Neural progenitor cell (in vitro differentiated cells): Measurements from ENCODE around the gene SLC4A5. TPM values are rescaled to one million over a fixed set of nuclear protein-coding genes. Genes with fewer than 3 reads are reported as not detected.

Experiments
- DNase-seq: peaks from one replicate; pipeline ENCODE4 v3.0.0-alpha.2; 2016; ENCODE audit warnings: low spot score
- H2AFZ ChIP-seq: fragments of 200-600 bp; sonication (generic); replicated peaks from 2 replicates; pipeline ENCODE4 v1.6.1; 2016; ENCODE audit warnings: antibody characterized with exemption
- H3F3A ChIP-seq: fragments of 200-600 bp; sonication (generic); 2 replicates; pipeline ENCODE4 v1.6.1; 2016; ENCODE audit warnings: antibody characterized with exemption, low read depth
- H3K27ac ChIP-seq: fragments of 200-600 bp; sonication (generic); 2 replicates; pipeline ENCODE4 v1.5.1; 2016; ENCODE audit warnings: mild to moderate bottlenecking
- H3K27me3 ChIP-seq: fragments of 200-600 bp; sonication (generic); 2 replicates; pipeline ENCODE4 v1.6.1; 2016; ENCODE audit warnings: mild to moderate bottlenecking, moderate library complexity
- H3K36me3 ChIP-seq: fragments of 200-600 bp; sonication (generic); 2 replicates; pipeline ENCODE4 v1.5.1; 2016
- H3K4me1 ChIP-seq: fragments of 200-600 bp; sonication (generic); 2 replicates; pipeline ENCODE4 v1.6.1; 2016; ENCODE audit warnings: mixed run types
- H3K4me2 ChIP-seq: fragments of 200-600 bp; sonication (generic); 2 replicates; pipeline ENCODE4 v1.6.1; 2016
- H3K4me3 ChIP-seq: fragments of 200-600 bp; sonication (generic); 2 replicates; pipeline ENCODE4 v1.5.1; 2016
- H3K79me2 ChIP-seq: fragments of 200-600 bp; sonication (generic); 2 replicates; pipeline ENCODE4 v1.6.1; 2016; ENCODE audit warnings: low read depth
- H3K9ac ChIP-seq: fragments of 200-600 bp; sonication (generic); 2 replicates; pipeline ENCODE4 v1.6.1; 2016
- H3K9me3 ChIP-seq: fragments of 200-600 bp; sonication (generic); 2 replicates; pipeline ENCODE4 v1.5.1; 2016; ENCODE audit warnings: low read depth
- H4K20me1 ChIP-seq: fragments of 200-600 bp; sonication (generic); 2 replicates; pipeline ENCODE4 v1.6.1; 2016; ENCODE audit warnings: low read depth
- H3K27ac Mint-ChIP-seq: 3 replicates; pipeline ENCODE4 v1.8.0; 2021; ENCODE audit warnings: mixed read lengths
- H3K27me3 Mint-ChIP-seq: 2 replicates; pipeline ENCODE4 v1.8.0; 2022; ENCODE audit warnings: low read depth, mild to moderate bottlenecking, inconsistent platforms, moderate library complexity, mixed read lengths; ENCODE audit not compliant: insufficient read depth
- H3K36me3 Mint-ChIP-seq: 3 replicates; pipeline ENCODE4 v1.8.0; 2021; ENCODE audit warnings: mixed read lengths
- H3K4me1 Mint-ChIP-seq: 3 replicates; pipeline ENCODE4 v1.8.0; 2021; ENCODE audit warnings: mixed read lengths
- H3K4me3 Mint-ChIP-seq: 3 replicates; pipeline ENCODE4 v1.8.0; 2021; ENCODE audit warnings: mild to moderate bottlenecking, moderate library complexity, mixed read lengths
- H3K9me3 Mint-ChIP-seq: 3 replicates; pipeline ENCODE4 v1.8.0; 2020; ENCODE audit warnings: mixed read lengths
- CTCF ChIP-seq: fragments of 200-600 bp; sonication (generic); IDR thresholded peaks from 2 replicates; pipeline ENCODE4 v1.5.1; 2017; ENCODE audit warnings: antibody characterized with exemption, mild to moderate bottlenecking
- EZH2 ChIP-seq: fragments of 200-600 bp; sonication (generic); IDR thresholded peaks from 2 replicates; pipeline ENCODE4 v1.6.1; 2017; ENCODE audit warnings: antibody characterized with exemption, mild to moderate bottlenecking, moderate library complexity
- EZH2phosphoT487 ChIP-seq: fragments of 200-600 bp; sonication (generic); IDR thresholded peaks from 2 replicates; pipeline ENCODE4 v1.6.1; 2017; ENCODE audit warnings: antibody characterized with exemption
- total RNA-seq: library from RNA; depleted of rRNA; stranded (reverse); fragments of >200 nt; gene quantifications from 2 replicates; pipeline ENCODE4 v1.2.3, GENCODE V29; 2015; ENCODE audit warnings: low replicate concordance

Gene SLC4A5
- total RNA-seq, 1 donor from 2014 or later: 2.0 TPM

DNA sequence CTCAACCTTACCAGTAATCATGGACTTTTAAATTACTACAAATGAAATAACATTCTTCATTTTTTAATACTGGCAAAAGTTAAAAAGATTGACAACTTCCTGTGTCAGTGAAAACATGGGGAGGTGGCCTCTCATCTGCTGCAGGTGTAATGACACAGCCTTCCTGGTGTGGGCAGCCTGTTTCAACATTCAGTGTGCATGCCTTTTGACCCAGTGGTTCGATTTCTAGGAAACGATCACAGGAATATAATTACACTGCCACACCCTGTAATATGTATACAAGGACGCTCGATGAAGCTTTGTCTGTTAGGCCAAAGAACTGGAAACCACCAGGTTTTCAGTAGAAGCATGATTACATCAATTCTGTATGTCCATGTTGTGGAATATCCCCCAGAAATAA is 76.1 kb downstream of the SLC4A5 start:
- no peak for TF ChIP-seq EZH2
- peak; percentile 40 for TF ChIP-seq CTCF
- TF ChIP-seq EZH2phosphoT487: no peak
- Histone ChIP-seq H3K4me1 (no peaks in the 10 kb centered on the region), H3K27ac (no peak overlapping the region), H2AFZ (no peak overlapping the region), H3F3A (no peaks in the 10 kb centered on the region), H3K79me2 (no peaks in the 10 kb centered on the region), H3K4me3 (no peak overlapping the region), H4K20me1 (no peaks in the 10 kb centered on the region), H3K9me3 (no peaks in the 10 kb centered on the region), H3K4me2 (no peak overlapping the region), H3K36me3 (no peaks in the 10 kb centered on the region), H3K9ac (no peak overlapping the region), H3K27me3 (no peaks in the 10 kb centered on the region)
- no peaks in the 10 kb centered on the region for H3K9me3 Mint-ChIP-seq
- H3K4me3 Mint-ChIP-seq: no peak overlapping the region
- peak; percentile 45 for DNase-seq
- H3K36me3 Mint-ChIP-seq: no peaks in the 10 kb centered on the region
- peaks cover 7% of the 10 kb centered on the region for H3K27me3 Mint-ChIP-seq
- H3K27ac Mint-ChIP-seq: no peak overlapping the region
- no peaks in the 10 kb centered on the region for H3K4me1 Mint-ChIP-seq

DNA sequence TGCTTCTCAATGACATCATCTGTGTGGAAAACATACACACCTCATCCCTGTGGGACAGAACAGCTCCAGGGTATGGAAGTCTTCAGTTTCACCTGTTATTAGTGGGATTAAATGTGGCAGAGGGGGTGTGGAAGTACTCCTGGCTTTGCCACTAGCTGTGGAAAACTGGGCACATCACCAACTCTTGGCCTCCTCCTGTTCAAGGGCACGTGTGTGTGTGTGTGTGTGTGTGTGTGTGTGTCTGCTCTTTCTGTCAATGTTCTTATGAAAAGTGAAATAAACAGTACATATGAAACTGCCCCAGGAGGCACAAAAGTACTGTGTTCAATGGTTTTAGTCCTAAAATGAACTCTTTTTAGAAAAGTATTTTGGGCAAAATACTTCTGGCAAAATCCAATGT is 78.9 kb downstream of the SLC4A5 start:
- H3K4me3 ChIP-seq: no peak overlapping the region
- H3K4me2 ChIP-seq: no peak overlapping the region
- Mint-ChIP-seq H3K27me3 (peaks cover 9% of the 10 kb centered on the region), H3K27ac (no peak overlapping the region), H3K4me3 (no peak overlapping the region), H3K36me3 (no peaks in the 10 kb centered on the region), H3K9me3 (no peaks in the 10 kb centered on the region), H3K4me1 (peaks cover 12% of the 10 kb centered on the region)
- no peaks in the 10 kb centered on the region for H3K9me3 ChIP-seq
- peaks cover 2% of the 10 kb centered on the region for H3F3A ChIP-seq
- no peaks in the 10 kb centered on the region for H3K27me3 ChIP-seq
- H3K27ac ChIP-seq: no peak overlapping the region
- H4K20me1 ChIP-seq: no peaks in the 10 kb centered on the region
- H3K36me3 ChIP-seq: no peaks in the 10 kb centered on the region
- no peaks in the 10 kb centered on the region for H3K79me2 ChIP-seq
- no peak overlapping the region for H2AFZ ChIP-seq
- H3K4me1 ChIP-seq: peaks cover 4% of the 10 kb centered on the region
- TF ChIP-seq EZH2: no peak
- TF ChIP-seq EZH2phosphoT487: no peak
- TF ChIP-seq CTCF: no peak
- DNase-seq: no peak
- no peak overlapping the region for H3K9ac ChIP-seq

DNA sequence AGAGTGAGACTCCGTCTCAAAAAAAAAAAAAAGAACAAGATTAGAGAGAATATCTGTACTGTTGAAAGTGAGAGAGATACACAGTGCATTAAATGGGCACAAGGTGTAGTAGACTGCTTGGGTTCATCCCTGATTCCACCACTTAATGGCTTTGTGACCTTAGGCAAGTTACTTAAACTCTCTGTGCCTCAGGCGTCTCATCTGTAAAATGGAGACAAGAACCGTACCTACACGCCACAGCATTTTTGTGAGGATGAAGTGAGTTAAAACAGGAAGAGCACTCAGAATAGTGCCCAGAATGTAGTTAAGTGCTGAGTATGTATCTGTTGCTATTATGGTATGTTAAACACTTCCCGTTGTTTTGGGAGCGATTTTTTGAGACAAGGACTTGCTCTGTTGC is 80.5 kb downstream of the SLC4A5 start:
- no peaks in the 10 kb centered on the region for H3K9me3 ChIP-seq
- H2AFZ ChIP-seq: no peak overlapping the region
- H3K36me3 ChIP-seq: no peaks in the 10 kb centered on the region
- H3K27ac ChIP-seq: no peak overlapping the region
- peaks cover 2% of the 10 kb centered on the region for H3F3A ChIP-seq
- no peak overlapping the region for H3K4me3 ChIP-seq
- no peak for TF ChIP-seq CTCF
- TF ChIP-seq EZH2: no peak
- Mint-ChIP-seq H3K9me3 (no peaks in the 10 kb centered on the region), H3K4me3 (no peak overlapping the region), H3K27me3 (peaks cover 9% of the 10 kb centered on the region), H3K27ac (no peak overlapping the region), H3K4me1 (peaks cover 12% of the 10 kb centered on the region), H3K36me3 (no peaks in the 10 kb centered on the region)
- no peaks in the 10 kb centered on the region for H4K20me1 ChIP-seq
- H3K79me2 ChIP-seq: no peaks in the 10 kb centered on the region
- no peak for DNase-seq
- no peak overlapping the region for H3K9ac ChIP-seq
- H3K4me2 ChIP-seq: no peak overlapping the region
- H3K4me1 ChIP-seq: peaks cover 8% of the 10 kb centered on the region
- no peaks in the 10 kb centered on the region for H3K27me3 ChIP-seq
